Natural killer cell treated with Interleukin-12 subunit alpha and Interleukin-12 subunit beta and Interleukin-15 and Interleukin-18, amount 100 ng/mL, for 72 hours (primary cell): Measurements from ENCODE around the gene SLAMF6. TPM values are rescaled to one million over a fixed set of nuclear protein-coding genes. Genes with fewer than 3 reads are reported as not detected.

Source experiments
- ATAC-seq, 2 donors: fragments of 150-1000 bp; cut with Tn5 transposase in 1 of 2; sonication (Bioruptor Pico), chemical (Tn5 transposase) in 1 of 2; 2 replicates each; pipeline ENCODE4 v1.10.0; 2021
- DNase-seq: peaks from one replicate; pipeline ENCODE4 v3.0.0; 2022; ENCODE audit warnings: low spot score
- H3K27ac Mint-ChIP-seq, 2 donors: 1 replicate in 1 of 2; 2 replicates in 1 of 2; pipeline ENCODE4 v1.8.0; 2022; ENCODE audit warnings: mixed read lengths in 2 of 2, mild to moderate bottlenecking in 1 of 2, moderate library complexity in 1 of 2
- H3K27me3 Mint-ChIP-seq, 2 donors: 1 replicate in 1 of 2; 2 replicates in 1 of 2; pipeline ENCODE4 v1.8.0; 2022; ENCODE audit warnings: mixed read lengths in 2 of 2
- H3K36me3 Mint-ChIP-seq: one replicate; pipeline ENCODE4 v1.8.0; 2022; ENCODE audit warnings: mixed read lengths
- H3K4me1 Mint-ChIP-seq, 2 donors: 1 replicate in 1 of 2; 2 replicates in 1 of 2; pipeline ENCODE4 v1.8.0; 2022; ENCODE audit warnings: low read depth in 2 of 2, mixed read lengths in 2 of 2, mild to moderate bottlenecking in 1 of 2
- H3K4me3 Mint-ChIP-seq: one replicate; pipeline ENCODE4 v1.8.0; 2022; ENCODE audit warnings: mixed read lengths
- H3K9me3 Mint-ChIP-seq: 2 replicates; pipeline ENCODE4 v1.8.0; 2022; ENCODE audit warnings: mixed read lengths
- total RNA-seq, 2 donors: library from RNA; stranded (reverse); gene quantifications; one replicate each; pipeline ENCODE4 v1.2.3, GENCODE V29; 2022

SLAMF6 gene
- total RNA-seq, 2 donors from 2014 or later: 10.9 to 17.7 TPM

DNA sequence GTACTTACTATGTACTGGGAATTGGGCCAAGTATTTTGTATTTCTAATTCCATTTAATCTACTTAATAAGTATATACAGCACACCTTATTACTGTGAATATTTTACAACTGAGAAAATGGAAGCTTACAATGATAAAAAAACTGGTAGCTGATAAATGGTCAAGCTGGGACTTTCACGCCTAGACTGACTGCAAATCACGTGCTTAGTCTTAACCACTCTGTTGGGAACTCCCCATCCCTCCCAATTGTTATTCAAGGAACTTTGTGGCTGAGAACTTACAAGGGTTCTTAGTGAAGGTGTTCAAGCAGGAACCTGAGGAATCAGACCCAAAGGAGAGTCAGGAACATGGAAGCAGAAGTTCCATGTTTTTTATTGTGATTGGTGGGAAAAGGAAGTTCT lies 29.4 kb upstream of the SLAMF6 start:
- H3K4me1 Mint-ChIP-seq: peaks cover 20 to 25% of the 10 kb centered on the region in 2 donors
- peak overlapping the region; percentile 30 to 79 for H3K27ac Mint-ChIP-seq
- H3K27me3 Mint-ChIP-seq: no peaks in the 10 kb centered on the region
- DNase-seq: no peak
- H3K36me3 Mint-ChIP-seq: peaks cover 8% of the 10 kb centered on the region
- no peaks in the 10 kb centered on the region for H3K9me3 Mint-ChIP-seq
- no peak for ATAC-seq
- no peak overlapping the region for H3K4me3 Mint-ChIP-seq

DNA sequence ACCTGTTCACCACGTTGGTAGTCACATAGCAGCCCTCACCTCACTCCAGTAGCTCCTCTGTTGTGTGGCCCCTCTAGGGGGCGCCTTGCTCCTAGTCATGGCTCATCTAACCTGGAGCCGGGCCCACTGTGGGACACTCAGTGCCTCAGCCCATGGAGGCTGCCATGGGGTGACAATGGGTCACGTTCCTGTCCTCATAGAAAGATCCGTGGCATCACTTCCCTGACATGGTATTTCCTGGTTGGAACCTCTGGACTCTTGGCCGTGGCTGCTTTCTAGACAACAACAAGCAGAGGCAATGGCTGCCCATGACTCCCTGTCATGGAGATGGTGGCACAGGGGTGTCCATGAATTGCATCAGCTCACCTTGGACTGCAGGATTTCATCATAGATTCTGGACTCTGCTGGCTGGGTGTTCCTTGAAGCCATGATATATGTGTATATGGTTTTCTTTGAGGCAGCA lies 27.5 kb upstream of the SLAMF6 start:
- Mint-ChIP-seq H3K4me1 (peaks cover 20 to 22% of the 10 kb centered on the region in 2 donors), H3K27ac (peak overlapping the region in 1 of 2 donors; percentile 19), H3K36me3 (peaks cover 8% of the 10 kb centered on the region), H3K9me3 (no peaks in the 10 kb centered on the region), H3K27me3 (no peaks in the 10 kb centered on the region), H3K4me3 (no peak overlapping the region)
- peak in 1 of 2 donors; percentile 62 for ATAC-seq
- no peak for DNase-seq

DNA sequence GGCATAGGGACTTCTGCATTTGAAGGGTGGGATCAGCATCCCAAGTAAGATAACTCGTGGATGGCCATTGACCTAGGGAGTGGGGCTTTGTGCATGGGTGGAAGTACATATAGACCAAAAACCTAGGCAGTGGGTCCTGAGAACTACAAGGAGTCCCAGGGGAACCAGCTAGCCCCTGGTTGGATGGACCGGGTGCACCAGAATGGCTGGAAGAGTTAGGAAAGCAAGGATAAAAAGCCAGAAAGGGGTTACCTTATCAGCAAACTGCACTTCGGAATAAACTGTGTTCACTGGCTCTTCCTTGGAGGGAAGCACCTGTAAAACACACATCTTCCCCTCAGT lies 26.6 kb upstream of the SLAMF6 start:
- DNase-seq (no peak), ATAC-seq (no peak)
- Mint-ChIP-seq H3K4me3 (no peak overlapping the region), H3K36me3 (peaks cover 8% of the 10 kb centered on the region), H3K9me3 (no peaks in the 10 kb centered on the region), H3K27ac (peak overlapping the region in 1 of 2 donors; percentile 10), H3K4me1 (peaks cover 23 to 25% of the 10 kb centered on the region in 2 donors), H3K27me3 (no peaks in the 10 kb centered on the region)

DNA sequence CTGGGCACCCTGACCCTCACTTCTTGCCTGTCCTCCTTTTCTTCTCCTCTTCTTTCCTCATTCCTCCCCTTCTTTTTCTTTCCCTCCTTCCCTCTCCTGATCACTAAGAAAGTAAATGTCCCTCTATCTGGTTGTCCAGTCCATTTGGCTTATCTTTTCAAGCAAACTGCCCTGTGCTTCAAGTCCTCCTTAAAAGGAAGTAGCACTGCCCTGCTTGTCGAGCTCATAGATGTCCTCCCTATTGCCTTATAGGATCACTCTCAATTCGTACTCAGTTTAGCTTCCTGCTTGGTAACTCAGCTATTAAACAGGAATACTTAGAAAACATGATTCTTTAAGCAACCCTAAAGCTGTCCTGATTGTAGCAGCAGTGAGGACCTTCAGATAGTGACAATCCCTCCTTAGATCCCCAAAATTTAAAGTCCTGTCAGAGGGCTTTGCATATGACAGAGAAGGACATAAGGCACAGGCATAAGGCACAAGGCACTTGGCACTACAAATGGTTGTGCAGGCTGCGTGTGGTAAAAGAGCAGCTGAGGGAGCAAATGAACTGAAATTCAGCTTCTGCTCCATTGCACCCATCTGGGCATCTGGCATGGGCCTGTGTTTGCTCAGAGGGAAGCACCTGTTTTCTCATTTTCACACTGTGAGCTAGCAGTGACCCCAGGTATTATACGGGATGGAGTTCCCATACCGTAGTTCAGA lies 26.1 kb upstream of the SLAMF6 start:
- Mint-ChIP-seq H3K4me3 (no peak overlapping the region), H3K9me3 (no peaks in the 10 kb centered on the region), H3K27ac (peak overlapping the region in 1 of 2 donors; percentile 55), H3K27me3 (no peaks in the 10 kb centered on the region), H3K36me3 (peaks cover 8% of the 10 kb centered on the region), H3K4me1 (peaks cover 24 to 25% of the 10 kb centered on the region in 2 donors)
- no peak for ATAC-seq
- no peak for DNase-seq

DNA sequence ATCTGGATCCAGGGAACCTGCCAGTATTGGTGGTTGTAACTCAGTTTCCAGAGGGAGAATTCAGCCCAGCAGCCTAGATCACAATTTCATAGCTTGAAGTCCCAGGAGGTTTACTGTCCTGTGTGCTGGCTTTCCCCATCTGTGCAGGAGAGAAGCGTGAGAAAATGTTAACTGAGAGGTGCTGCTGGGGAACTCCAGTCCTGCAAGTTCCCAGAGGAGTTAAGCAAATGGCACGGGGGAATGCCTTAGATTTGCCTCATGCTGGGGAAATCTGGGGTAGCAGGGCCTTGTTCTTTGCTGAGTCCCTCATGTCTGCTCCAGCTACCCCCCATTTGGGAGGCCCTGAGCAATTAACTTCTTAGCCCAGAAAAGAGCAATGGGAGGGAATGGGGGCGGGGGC lies 25.1 kb upstream of the SLAMF6 start:
- Mint-ChIP-seq H3K4me1 (peaks cover 21 to 24% of the 10 kb centered on the region in 2 donors), H3K9me3 (no peaks in the 10 kb centered on the region), H3K36me3 (peaks cover 8% of the 10 kb centered on the region), H3K27ac (peak overlapping the region in 1 of 2 donors; percentile 11), H3K4me3 (no peak overlapping the region), H3K27me3 (no peaks in the 10 kb centered on the region)
- DNase-seq: no peak
- ATAC-seq: peak in 1 of 2 donors; percentile 22

DNA sequence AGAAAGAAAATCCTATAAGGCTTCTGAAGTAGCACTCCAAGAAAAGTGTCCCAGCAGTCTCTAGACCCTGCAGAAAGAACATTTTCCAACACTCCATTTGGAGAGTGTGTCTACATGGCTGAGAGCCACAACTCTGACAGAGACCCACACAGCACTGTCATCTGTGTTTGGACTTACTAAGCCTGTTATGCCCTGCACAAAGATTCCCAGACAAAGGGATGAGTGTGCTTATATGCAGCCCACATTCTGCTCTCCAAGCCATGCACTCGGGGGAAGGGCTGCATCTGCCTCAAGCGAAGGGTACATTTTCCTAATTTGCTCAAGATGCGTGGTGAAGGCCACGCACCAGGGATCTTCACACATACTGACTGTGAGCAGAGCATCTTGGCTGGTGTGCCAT lies 24.4 kb upstream of the SLAMF6 start:
- ATAC-seq: no peak
- peaks cover 13 to 19% of the 10 kb centered on the region in 2 donors for H3K4me1 Mint-ChIP-seq
- DNase-seq: no peak
- H3K27me3 Mint-ChIP-seq: no peaks in the 10 kb centered on the region
- peaks cover 1% of the 10 kb centered on the region for H3K36me3 Mint-ChIP-seq
- peak overlapping the region in 1 of 2 donors; percentile 11 for H3K27ac Mint-ChIP-seq
- no peaks in the 10 kb centered on the region for H3K9me3 Mint-ChIP-seq
- H3K4me3 Mint-ChIP-seq: no peak overlapping the region

DNA sequence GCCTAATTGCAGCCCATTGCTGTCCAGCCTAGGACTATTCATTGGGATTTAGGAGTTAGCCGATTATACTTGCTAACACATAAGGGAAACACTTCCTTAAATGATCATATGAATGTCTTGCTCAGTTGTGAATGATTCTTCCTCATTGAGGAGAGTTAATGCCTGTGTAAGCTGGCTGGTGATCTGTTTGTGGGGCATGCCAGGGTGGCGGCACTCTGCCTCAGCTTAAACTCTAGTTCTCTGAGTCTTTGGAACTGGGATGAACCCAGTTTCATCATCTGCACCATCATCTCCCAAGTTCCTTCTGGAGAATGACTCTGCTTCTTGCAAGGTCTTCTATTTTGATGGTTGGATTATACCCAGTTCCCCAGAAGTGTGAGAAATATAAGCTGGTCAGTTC lies 23.9 kb upstream of the SLAMF6 start:
- H3K36me3 Mint-ChIP-seq: no peaks in the 10 kb centered on the region
- no peak for ATAC-seq
- H3K27ac Mint-ChIP-seq: peak overlapping the region in 1 of 2 donors; percentile 11
- H3K9me3 Mint-ChIP-seq: no peaks in the 10 kb centered on the region
- peaks cover 11 to 21% of the 10 kb centered on the region in 2 donors for H3K4me1 Mint-ChIP-seq
- no peaks in the 10 kb centered on the region for H3K27me3 Mint-ChIP-seq
- no peak overlapping the region for H3K4me3 Mint-ChIP-seq
- DNase-seq: no peak

DNA sequence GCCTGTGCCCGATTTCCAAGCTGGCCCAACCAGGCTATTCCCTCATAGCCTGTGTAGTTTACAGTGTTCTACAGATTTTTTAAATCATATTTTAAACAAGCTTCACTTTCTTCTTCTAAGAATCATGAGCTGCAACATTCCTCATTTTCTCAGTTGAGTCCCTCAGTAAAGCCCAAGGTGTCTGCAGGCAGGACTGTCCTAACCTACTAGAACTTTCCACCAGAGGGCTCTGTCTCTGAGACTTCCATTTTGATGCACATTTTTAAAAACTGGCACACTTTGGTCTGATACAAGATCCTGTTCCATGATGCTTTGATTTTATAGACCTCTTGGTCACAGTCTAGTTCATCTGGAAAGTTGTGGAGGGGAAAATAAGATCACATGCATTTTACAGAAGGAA lies 21.6 kb upstream of the SLAMF6 start:
- no peak for DNase-seq

DNA sequence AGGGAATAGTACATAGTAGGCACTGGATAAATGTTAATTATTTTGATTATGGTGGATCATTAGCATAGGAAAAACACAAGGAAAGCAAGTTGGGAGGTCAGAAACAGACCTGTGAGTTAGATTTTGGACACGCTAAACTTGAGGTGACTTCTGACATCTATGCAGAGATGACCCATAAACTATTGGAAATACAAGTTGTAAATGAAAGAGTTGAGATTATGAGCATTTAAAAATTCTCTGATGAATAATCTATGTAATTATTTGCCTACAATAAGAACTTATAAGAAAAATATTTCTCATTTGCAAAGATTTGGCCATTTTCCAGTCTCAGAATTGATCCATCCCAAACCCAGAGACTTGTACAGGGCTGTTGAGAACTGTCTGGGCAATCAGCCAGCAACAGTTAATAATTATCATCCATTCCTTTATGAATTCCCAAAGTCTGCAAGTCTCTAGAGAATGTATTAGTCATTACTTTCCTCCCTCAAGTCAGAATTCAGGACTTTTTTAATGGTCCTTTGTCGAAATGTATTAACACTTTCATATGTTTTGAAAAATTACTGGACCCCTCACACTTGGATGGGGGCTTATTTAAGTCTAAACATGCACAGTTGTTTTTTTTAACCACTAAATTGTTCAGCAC lies 19.4 kb upstream of the SLAMF6 start:
- ATAC-seq (no peak), DNase-seq (no peak)
- no peaks in the 10 kb centered on the region for H3K27me3 Mint-ChIP-seq
- H3K9me3 Mint-ChIP-seq: peaks cover 6% of the 10 kb centered on the region
- H3K4me1 Mint-ChIP-seq: peaks cover 36 to 44% of the 10 kb centered on the region in 2 donors
- no peak overlapping the region for H3K4me3 Mint-ChIP-seq
- H3K27ac Mint-ChIP-seq: peak overlapping the region; percentile 87 to 98
- no peaks in the 10 kb centered on the region for H3K36me3 Mint-ChIP-seq

More for the DNA sequence above, 21.6 kb upstream of the SLAMF6 start:
- Mint-ChIP-seq H3K9me3 (no peaks in the 10 kb centered on the region), H3K36me3 (no peaks in the 10 kb centered on the region), H3K4me1 (peaks cover 30 to 37% of the 10 kb centered on the region in 2 donors), H3K27ac (peak overlapping the region; percentile 57 to 80), H3K4me3 (no peak overlapping the region), H3K27me3 (no peaks in the 10 kb centered on the region)
- peak in 1 of 2 donors; percentile 43 for ATAC-seq

DNA sequence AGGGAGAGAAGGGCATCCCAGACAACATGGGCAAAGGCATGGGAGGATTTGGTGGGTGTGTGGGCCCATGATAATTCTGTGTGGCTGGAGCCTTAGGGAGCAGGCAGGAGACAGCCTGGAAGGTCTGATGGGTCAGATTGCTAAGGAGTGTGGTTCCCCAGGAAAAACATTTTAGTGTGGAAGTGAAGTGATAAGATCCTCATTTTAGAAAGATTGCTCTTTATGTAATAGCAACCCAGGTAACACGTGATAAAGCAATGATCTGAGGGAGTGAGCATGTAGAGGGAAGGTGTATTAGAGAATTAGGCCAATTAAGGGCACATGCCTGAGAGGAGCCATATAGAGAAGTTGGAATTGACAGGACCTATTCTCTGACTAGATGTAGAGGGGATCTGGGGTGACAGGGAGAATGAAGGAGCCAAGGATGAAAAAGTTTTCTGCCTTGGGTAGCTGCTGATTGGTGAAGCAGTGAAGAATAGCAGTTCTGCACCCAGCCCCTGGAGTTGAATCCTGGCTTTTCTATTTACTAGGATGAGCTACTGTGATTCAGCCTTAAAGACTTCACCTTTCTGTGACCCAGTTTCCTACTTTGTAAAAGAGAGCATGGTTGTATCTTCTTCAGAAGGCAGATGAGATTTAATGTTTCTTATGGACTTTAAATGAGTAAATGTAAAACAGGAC lies 18.7 kb upstream of the SLAMF6 start:
- Mint-ChIP-seq H3K4me1 (peaks cover 36 to 44% of the 10 kb centered on the region in 2 donors), H3K36me3 (no peaks in the 10 kb centered on the region), H3K27ac (peak overlapping the region; percentile 87 to 98)

DNA sequence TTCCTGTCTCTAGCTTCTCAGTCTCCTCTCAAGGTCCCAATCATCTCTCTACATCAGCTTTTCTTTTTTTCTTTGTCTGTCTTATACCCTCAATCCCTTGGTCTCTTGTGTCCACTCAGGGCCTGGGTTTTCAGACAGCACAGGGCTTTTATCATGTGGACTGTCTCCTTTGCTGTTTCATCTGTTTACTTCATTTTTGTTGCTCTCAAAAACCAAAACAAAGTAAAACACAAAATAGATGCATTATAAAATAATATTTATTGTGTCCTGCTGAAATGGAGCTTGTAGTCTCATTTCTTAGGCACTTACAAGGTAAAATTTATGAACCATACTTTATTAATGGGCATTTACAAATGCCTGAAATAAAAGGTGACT lies 17.8 kb upstream of the SLAMF6 start:
- Mint-ChIP-seq H3K36me3 (peaks cover 8% of the 10 kb centered on the region), H3K4me3 (peak overlapping the region; percentile 73), H3K9me3 (peaks cover 6% of the 10 kb centered on the region), H3K4me1 (peaks cover 36 to 44% of the 10 kb centered on the region in 2 donors), H3K27ac (peak overlapping the region; percentile 87 to 98), H3K27me3 (no peaks in the 10 kb centered on the region)
- no peak for ATAC-seq
- DNase-seq: no peak

More for the DNA sequence above, 18.7 kb upstream of the SLAMF6 start:
- ATAC-seq: no peak
- no peak for DNase-seq
- Mint-ChIP-seq H3K4me3 (no peak overlapping the region), H3K27me3 (no peaks in the 10 kb centered on the region), H3K9me3 (peaks cover 6% of the 10 kb centered on the region)

DNA sequence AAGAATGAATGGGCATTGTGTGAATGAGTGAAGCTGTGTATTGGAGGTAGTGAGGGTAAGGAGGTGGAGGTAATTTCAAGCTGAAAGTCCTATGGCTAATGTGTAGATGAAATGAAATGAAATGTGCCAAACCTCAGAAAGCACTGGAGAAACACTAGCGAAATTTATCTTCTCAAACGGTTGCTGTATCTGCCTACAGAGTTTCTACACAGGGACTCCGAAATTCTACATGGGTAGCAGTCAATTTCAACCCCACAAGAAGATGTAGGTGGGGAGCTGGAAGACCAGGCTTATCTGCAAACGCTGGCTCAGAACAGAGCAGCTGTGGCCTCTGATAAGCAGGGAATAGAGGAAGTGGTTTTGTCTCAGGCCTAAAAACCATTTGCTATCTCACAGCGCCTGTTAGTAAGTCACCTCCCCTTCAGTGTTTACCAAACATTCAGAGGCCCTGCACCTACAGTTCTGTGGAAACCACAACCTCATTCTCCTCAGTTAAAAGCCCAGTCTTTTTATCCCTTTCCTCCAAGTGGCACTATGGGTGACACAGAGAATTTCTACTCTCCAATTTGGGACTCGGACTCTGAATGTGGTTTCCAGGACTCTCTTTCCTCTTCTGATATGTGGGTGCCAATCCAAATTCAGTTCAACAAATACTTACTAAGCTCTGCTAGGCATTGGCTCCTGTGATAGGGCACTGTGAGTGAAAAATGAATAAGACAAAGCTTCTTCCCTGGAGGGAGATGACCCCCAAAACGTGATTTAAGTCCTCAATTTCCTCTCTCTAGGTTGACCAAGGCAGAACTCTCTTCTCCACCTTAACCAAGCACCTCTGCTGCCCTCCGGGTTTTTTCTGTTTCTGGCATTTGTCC lies 17.2 kb upstream of the SLAMF6 start:
- Mint-ChIP-seq H3K4me3 (peak overlapping the region; percentile 73), H3K27me3 (no peaks in the 10 kb centered on the region), H3K4me1 (peaks cover 36 to 44% of the 10 kb centered on the region in 2 donors), H3K9me3 (peaks cover 6% of the 10 kb centered on the region), H3K36me3 (peaks cover 11% of the 10 kb centered on the region), H3K27ac (peak overlapping the region; percentile 87 to 98)
- DNase-seq (no peak), ATAC-seq (peak; percentile 87 to 91)

DNA sequence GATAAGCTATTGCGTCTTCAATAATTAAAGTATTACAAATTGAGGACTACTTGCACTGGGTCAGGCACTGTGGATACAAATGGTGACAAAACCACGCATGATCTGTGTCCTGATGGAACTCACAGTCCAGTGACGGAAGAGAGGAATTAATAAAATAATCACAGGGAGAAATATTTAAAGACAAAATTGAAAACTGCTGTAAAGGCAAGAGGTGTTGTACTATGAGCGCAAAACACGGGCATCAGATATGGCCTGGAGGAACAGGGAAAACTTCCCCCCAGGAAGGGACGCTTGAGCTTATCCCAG lies 16.6 kb upstream of the SLAMF6 start:
- Mint-ChIP-seq H3K27me3 (no peaks in the 10 kb centered on the region), H3K4me3 (peak overlapping the region; percentile 73), H3K4me1 (peaks cover 32 to 39% of the 10 kb centered on the region in 2 donors), H3K27ac (peak overlapping the region; percentile 87 to 98), H3K36me3 (peaks cover 17% of the 10 kb centered on the region), H3K9me3 (peaks cover 10% of the 10 kb centered on the region)
- no peak for DNase-seq
- no peak for ATAC-seq
